Stimulated activated naive CD4-positive, alpha-beta T cell treated with Interleukin-2 at 50 U/mL for 16 hours (primary cell): ENCODE data around the gene GULP1.

Source experiments
- DNase-seq: peaks from one replicate; lab custom pipeline; 2025; lab: John Stamatoyannopoulos, UW

Gene GULP1

DNA sequence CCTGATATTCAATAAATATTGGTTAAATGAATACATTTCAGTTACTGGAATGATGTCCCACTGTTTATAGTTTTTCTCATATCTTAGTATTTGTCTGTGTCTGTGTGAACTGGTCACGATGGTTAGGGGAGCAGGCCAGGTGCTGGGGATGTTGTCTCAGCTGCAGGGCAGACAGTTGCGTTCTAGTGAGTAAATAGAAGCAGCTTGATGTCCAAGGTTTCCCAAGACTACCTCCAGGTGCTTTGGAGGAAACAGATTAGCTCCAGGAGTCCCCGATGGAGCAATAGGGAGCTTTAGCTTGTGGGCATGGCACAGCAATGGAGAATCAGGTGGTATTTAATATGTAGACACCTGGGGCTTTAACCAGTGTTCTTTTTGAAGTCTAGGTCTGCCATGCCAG lies 75.5 kb downstream of the GULP1 start:
- DNase-seq, result no peak

DNA sequence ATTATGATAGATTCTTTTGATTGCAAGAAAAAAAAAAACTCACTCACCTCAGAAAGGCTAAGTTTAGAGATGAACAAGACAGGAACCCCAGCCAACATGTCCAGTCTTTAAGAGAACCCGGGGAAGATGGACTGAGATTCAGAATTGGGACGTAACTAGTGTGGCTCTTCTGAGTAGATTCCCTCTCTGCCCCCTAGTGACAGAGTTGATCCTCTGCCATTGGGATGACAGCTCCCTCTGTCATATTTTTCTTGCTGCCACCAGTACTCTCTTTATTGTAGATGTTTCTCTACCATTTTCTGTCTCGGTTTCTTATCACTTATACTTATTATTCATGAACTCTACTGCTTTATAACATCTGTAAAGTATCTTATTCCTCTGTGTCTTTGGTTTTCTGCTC lies 77.7 kb downstream of the GULP1 start:
- no peak for DNase-seq

DNA sequence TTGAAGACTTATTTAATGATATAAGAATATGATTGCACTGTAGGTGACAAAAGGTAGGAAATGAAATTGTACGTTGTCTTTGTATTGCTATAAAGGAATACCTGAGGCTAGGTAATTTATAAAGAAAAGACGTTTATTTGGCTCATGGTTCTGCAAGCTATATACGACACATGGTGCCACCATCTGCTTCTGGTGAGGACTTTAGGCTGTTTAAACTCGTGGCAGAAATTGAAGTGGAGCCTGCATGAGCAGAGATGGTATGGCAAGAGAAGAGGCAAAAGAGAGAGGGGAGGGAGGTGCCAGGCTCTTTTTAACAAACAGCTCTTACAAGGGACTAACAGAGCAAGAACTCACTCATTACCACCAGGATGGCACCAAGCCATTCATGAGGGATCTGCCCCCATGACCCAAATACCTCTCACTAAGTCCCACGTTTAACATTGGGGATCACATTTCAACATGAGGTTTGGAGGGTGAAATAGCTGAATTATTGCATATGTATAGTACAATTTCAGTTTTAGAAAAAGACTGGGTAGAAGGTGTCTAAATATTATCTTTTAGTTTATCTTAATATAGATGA lies 86.8 kb downstream of the GULP1 start:
- DNase-seq, result no peak

DNA sequence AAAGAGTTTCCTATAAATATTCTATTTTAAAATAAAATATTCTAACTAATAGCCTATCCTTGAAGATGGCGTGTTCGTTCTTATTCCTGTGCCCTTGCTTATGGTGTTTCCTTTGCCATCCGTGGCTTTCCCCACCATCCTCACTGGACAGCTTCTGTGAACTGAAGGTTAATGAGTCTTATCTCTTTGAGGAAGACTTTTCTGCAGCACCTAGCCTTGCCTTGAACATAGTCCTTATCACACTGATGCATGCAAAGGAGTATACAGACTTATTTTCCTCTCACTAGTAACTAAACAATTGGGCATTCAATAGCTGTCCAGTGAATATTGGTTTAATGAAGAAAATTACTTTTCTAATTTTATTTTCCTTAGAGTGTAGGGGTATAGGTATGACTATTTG lies 88.1 kb downstream of the GULP1 start:
- DNase-seq, result no peak

DNA sequence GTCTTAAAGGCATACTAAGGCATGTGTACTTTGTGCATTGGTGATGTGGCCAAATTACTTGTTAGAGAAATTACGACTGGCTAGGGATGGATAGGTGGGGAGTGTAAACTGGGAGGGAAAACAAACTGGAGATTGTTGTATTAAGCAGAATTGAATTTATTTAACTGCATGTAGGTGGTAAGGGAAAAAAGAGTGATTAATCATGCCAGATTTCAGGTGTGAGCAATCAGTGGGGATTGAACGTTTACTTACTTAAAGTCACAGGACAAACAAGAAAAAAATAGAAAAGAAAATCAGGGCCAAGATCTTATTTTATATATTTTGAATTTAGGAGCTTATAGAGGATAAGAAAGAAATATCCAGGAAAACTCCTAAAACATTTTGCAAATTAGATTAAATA lies 88.6 kb downstream of the GULP1 start:
- no peak for DNase-seq

DNA sequence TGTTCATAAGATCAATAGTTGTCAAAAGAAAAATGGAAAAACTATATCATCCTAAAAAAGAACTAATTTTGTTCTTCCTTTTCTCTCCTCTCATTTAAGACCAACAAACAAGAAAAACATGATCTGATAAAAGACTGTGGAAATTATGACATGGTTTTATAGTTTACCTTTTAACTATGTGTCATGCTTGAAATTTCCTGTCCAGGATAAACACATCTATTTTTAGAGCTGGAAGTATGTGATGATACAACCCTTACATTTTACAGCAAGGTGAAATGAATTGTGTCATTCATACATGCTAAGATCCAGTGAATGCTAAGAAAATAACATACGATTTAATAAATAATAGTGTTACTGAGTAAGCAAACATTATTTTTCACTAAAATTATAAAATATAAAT lies 89.9 kb downstream of the GULP1 start:
- DNase-seq, result no peak

DNA sequence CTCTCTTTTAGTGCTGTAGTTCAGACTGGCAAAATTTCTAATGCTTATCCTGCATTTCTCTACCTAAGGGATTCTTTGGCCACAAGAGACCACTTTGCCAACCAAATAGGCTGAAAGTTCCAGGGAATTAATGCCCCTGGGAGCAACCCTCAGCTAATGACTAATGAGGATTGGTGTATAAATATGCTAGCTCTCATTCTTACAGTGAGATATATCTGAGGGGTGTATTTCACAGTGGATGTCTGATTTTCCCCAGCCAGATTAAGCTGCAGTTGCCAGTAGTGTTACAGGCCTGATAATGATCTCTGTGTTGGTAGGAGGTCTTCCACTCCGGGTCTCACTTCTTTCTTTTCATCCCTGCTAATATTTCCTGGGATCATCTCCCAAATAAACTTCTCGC lies 90.4 kb downstream of the GULP1 start:
- DNase-seq, result no peak

DNA sequence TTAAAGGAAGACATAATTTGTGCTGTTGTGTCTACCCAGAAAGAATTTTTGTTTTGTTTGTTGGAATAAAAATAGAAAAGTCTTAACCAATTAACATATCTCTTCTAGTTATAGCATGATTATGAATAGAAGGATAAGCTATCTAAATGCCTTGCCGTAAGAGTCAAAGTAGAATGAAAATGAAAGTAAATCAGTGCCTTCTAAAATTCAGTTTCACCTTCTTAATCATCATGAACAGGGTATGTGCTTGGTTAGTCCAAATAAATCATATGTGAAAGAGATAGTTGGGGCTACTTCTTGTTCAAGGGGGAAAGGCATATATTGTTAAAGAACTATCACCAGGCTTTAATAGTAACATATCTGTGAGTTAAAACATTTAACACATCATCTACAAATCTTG lies 91.5 kb downstream of the GULP1 start:
- no peak for DNase-seq

DNA sequence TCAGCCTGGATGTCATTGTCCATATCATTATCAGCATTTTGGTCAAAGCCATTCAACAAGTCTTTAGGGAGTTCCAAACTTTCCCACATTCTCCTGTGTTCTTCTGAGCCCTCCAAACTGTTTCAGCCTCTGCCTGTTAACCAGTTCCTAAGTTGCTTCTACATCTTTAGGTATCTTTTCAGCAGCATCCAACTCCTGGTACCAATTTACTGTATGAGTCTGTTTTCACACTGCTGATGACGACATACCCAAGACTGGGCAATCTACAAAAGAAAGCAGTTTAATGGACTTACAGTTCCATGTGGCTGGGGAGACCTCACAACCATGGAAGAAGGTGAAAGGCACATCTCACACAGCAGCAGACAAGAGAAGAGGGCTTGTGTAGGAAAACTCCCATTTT lies 94.2 kb downstream of the GULP1 start:
- no peak for DNase-seq

DNA sequence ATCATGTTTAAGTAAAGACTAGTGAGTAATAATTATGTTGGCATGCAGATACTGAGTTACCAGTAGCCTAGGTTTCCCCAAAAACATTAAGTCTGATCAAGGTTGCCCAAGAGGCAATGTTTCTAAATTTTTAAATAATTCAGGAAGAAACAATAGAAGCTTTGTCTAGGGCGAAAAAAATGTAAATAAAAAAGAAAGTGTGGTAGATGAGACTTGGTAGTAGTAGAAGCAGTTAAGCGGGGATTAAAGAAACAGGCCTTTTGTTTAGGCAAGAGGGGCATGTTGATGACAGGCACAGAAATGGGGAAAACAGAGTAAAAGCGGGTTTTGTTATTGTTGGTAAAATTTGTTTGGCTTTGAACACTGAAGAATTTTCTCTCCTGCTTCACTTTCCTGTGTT lies 97.2 kb downstream of the GULP1 start:
- no peak for DNase-seq

DNA sequence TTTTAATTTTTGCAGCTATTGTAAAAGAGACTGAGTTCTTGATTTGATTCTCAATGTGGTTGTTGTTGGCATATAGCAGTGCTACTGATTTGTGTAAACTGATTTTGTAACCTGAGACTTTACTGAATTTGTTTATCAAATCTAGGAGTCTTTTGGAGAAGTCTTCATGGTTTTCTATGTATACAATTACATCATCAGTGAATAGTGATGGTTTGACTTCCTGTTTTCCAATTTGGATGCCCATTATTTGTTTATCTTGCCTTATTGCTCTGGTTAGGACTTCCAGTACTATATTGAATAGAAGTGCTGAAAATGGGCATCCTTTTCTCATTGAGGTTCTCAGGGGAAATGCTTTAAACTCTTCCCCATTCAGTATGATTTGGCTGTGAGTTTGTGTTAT lies 99.7 kb downstream of the GULP1 start:
- no peak for DNase-seq

DNA sequence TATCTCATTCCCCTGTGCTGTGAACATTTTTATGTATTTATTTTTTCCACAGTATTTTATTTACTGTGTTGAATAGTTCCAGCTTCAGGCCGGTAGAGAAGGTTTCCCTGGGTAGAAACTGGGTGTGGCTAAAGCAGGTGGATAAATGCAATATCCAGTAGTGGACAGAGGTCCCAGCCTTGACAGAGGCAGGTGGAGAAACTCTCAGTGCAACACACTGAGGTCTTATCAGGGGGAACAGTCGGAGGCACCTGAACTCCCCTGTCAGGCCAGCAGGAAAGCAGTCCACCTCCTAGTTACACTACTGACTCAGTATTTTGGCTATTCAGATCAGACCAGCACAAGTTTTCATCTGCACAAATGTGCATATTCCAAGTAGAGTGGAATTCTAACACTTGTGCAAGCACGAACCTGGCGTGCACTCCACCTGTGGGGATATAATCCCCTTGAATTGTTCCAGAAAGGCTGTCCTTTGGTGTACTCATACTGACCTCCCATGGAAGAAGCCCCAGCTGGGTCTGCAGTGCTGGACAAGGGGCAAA lies 103.3 kb downstream of the GULP1 start:
- no peak for DNase-seq

DNA sequence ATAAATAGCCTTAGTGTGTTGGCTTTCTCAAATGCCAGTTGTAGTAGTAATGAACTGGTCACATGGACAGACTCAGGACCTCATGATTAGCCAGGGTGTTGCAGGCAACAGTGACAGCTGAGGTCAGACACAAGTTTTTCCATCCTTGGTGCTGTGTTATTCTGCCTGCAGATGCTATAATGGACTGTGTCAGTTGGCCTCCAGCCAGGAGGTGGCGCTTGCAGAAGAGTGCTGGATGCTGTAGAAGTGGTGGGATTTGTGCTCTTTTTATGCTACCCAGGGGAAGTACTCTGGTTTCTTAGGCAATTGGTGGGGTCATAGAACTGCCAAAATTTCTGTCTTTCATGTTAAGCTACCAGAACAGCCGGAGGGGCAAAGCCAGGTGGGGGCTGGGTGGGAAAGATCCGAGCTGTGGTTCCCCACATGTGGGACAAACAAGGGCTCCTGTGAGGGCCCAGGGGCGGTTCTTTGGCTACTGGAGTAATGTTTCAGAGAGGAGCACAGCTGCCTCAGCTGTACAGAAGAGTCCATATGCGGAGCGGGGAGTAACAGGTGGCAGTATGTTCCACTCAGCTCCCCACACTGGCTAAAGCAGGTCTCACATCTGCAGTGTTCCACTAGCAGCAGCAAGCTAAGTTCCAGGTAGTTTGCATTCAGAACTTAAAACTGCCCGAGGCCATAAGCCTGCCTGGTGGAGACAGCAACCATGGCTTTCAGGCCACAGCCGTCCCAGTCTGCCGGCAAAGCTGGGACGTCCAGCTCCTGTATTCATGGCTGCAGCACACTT lies 104.4 kb downstream of the GULP1 start:
- no peak for DNase-seq

DNA sequence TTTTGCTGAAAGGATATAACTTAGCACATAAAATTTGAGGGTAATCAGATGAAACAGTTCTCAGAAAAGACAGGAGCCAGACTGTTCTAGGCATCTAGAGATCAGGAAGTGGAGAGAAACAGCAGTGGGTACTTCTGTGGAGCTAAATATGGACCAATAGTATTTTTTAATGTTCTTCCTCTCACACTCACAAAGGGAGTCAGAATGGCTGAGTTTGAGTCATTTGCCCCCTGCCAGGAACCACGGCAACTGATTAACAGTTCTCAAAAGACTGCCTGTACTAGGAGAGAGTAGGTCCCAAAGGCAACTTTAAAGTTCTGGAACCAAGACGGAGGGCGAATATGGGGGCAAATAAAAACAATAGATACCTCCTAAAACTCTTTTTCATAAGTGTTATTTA lies 107.5 kb downstream of the GULP1 start:
- DNase-seq, result no peak

DNA sequence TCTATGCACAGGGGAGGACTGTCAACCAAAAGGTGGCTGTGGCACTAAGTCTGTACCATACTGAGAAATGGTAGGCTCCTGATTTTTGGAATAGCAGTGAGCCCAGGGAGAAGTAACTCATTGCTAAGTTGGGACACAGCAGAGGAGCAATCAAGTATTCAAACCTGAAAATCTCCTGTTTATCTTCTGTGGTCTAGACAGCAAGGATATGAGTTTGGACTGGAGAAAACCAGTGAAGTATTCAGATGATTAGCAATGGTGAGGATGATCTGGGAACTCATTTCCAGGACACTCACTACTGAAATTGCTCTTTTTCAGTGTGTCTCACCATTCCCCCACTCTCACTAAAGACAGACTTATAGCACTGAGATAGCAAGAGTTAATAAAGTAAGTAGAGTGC lies 112.0 kb downstream of the GULP1 start:
- no peak for DNase-seq

DNA sequence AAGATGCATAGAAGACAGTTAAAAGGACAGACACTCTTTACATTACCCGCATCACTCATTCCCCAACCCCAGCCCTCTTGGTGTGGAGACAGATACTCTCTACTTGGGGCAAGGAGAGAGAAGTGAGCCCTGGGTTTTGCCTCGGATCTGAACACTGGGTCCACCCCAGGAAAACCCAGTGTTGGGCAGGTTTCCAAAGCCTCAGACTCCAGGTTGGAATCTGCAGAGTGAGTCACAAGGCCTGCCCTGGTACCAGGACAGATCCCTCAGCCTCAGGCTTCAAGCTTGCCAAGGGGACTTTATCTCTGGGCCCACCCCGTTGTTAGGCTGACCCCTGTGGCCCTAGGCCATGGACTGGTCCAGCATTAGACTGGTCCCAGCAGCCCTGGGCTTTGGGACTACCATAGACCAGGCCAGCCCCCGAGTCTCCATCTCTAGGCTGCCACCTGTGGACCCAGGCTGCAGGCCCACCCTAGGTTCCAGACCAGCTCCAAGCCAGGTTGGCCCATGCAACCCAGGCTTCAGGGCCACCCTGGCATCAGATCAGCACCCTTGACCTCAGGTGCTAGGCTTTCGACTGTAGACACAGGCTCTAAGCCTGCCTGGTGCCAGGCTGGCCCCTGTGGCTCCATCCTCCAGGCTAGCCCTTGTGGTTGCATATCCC lies 112.8 kb downstream of the GULP1 start:
- no peak for DNase-seq

DNA sequence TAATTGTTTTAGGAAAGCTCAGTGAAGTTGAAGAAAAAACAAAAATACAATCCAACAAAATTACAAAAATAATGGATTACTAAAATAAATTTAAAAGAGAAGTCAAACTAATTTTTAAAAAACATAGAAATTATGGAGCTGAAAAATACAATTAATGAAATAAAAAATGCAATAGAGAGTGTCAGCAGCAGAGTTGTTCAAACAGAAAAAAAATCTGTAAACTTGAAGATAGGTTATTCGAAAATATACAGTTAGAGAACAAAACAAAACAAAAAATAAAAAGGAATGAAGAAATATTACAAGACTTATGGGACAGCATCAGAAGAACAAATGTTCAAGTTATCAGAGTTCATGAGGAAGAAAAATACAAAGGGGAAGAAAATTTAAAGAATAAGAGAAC lies 114.7 kb downstream of the GULP1 start:
- DNase-seq, result no peak

DNA sequence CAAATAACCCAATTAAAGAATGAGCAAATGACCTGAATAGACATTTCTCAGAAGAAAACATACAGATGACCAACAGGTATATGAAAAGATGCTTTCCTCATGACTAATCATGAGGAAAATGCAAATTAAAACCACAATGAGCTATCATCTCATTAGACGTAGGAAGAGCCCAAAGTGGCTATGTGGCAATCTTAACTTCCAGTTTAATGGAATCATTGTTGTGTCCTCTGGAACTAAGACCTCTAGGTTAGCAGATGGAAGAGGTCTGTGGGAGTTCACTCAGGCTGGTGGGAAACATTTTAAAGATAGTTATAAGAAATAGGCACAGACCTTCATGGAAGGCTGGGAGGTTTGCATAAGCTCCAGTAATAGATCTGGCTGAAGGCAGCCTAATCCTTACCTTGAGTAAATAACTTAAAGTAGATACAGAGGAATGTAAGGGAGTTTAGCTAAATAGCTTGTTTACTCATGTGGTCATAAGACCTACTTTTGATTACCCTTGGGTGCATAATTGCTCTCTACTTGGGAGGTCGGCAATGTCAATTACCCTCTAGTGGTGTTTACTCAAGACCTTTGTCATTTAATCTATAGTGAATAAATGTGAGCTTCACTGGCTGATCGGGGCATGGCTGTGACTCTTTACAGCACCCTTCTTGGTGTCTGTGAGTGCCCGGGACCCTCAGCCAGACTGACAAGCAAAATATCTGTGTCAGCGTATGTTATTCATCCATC lies 119.0 kb downstream of the GULP1 start:
- DNase-seq, result no peak

DNA sequence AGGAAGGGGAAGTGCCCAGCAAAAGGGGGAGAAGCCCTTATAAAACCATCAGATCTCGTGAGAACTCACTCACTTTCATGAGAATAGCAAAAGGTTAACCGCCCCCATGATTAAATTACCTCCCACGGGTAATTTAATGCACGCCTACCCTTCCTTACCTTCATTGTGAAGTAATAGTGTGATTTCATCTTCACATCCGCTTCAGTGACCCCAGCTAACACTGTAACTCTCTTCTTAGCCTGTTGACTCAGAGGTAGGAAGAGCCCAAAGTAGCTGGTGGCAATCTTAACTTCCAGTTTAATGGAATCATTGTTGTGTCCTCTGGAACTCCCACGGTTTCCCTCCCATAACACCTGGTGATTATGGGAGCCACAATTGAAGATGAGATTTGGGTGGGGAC lies 120.5 kb downstream of the GULP1 start:
- DNase-seq, result no peak

DNA sequence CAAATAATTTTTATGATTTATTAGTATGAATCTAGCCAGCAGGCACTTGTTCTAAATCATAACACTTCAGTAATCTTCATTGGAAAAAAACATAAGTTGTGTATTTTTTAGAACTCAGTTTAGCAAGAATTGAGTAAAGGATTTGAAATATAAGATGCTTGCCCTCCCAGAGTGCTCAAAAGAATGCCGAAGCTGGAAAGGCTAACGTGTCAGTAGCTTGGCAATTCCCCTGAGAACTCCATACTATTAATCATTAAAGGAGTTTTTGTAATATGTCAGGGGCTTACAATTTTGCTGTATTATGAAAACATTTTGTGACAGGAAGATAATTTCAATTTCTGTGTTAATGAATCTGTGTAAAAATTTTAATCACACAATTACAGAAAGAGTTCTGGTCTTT lies 122.7 kb downstream of the GULP1 start:
- no peak for DNase-seq

DNA sequence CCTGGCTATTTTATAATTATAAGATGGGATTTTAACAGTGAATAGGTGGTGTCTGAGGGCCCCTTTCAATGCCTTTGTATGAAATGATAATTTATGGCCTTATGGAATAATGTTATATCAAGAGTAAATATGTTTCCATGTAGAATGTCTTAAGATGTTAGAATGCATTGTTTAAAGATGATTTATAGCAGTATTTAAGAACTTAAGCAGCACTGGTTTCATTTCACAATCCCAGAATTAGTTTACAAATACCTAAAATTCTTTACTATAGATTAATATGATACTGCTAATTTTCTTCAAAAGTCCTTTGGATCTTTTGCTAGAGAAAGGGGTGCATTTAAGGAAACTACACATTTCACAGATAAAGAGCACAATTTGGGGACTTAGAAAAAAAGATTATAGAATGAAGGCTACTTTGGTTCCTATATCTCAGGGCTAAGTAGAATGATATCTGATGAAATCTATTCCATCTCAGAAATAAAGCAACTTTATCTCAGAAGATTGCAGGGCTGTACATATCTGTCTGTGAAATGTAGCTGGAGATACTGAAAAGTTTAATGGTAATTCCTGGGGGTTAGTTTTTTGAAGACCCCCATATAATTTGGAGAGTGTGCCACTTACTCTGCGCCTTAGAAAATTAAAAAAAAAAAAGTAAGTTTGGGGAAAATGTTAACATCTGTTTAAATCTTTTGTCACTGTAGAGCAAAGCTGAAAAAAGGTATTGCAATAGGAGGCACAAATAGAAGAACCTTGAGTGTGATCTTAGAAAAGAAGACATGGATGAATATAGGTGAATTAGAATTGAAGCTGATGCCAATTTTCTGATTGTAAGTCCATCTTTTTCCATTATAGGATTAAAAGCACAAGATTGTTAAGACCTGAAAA lies 123.4 kb downstream of the GULP1 start:
- DNase-seq, result no peak

DNA sequence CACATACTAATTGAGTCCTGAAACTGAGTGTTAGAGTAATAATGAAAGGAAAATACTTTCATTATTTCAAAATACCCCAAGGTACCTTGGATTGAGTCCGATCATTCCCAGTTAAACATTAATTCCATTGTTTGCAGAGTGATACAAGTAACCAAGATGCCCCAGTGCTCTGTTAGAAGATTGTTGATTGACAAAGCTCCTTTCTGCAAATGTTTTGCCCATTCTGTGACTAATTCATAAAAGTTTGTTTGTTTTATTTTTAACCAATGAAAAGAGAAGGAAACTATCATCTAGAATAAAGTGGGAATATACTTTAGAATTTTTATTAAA lies 124.0 kb downstream of the GULP1 start:
- no peak for DNase-seq
